GM15510 (cell line): Measurements from ENCODE around the gene LIN7A.

ENCODE experiments used
- POLR2A ChIP-seq: IDR thresholded peaks from 3 replicates; pipeline ENCODE4 v1.6.1; 2011; ENCODE audit warnings: borderline replicate concordance; ENCODE audit not compliant: insufficient read length; ENCODE audit errors: extremely low read depth

Gene LIN7A

GRCh38 chr12:80815351-80815750 lies 122.4 kb downstream of the LIN7A start:
- TF ChIP-seq POLR2A: no peak

DNA sequence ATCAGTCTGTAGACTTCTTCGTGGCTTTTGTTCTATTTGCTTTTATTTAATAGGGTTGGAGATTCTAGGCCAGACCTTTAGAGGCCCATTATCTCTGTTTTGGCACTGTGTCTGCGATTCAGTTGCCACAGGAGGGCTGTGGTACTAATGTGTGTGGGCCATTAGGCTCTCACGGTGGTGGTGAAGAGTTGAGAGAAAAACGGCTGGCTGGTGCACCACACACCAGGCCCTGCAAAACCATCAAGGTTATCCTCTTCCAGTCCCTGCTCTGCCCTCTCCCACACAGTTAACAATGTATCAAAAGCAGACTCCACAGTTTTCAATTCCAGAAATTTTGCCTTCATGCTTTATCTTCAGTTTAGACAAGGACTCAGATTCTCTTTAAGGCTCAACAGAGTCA lies 123.3 kb downstream of the LIN7A start:
- no peak for TF ChIP-seq POLR2A

- TF ChIP-seq POLR2A: no peak
These were observed 123.9 kb downstream of the LIN7A start for GRCh38 chr12:80813820-80814219.

DNA sequence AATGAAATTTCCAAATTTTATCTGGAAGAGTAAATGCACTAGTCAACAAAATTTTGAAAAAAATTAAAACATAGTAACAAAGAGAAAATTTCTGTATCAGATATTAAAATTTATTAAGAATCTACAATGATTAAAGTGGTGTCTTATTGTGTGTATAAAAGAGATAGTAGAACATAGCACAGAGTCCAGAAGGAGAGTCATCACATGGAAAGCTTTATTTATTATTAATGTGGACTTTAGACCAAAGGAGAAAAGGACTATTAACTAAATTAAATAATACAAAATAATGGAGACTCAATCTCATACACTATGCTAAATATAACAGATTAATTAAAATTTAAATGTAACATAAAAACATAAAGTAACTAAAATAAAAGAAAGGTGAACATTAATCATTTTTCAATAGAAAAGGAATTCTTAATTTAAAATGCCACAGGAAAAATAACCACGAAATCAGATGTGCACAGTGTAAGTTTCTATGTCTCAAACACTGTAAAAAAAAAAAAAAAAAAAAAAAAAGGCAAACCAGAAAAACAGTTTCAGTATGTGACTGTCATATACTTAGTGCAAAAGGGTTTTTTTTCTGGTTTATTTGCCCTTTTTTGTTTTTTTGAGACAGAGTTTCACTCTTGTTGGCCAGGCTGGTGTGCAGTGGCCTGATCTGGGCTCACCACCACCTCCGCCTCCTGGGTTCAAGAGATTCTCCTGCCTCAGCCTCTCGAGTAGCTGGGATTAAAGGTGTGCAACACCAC lies 125.6 kb downstream of the LIN7A start:
- no peak for TF ChIP-seq POLR2A

GRCh38 chr12:80810874-80811273 lies 126.9 kb downstream of the LIN7A start:
- TF ChIP-seq POLR2A: no peak

GRCh38 chr12:80807640-80808288 lies 130.0 kb downstream of the LIN7A start:
- no peak for TF ChIP-seq POLR2A

DNA sequence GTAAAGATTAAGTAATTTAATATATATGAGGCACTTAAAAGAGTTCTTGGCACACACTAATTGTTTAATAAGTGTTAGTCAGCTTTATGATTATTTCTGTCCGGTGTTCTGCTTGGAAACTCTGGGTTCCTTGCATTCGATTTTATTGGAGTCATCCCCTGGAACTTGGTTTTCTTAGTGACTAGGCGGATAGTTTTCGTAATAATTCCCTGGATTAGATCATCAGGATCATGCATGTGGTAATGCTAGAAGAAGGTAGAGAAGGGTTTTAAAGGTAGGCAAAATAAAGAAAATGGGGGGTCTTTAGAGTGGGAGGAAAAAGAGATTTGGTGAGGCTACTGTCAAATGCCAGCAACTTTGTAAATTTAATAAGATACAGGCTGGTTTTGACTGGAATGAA lies 132.6 kb downstream of the LIN7A start:
- TF ChIP-seq POLR2A: no peak

DNA sequence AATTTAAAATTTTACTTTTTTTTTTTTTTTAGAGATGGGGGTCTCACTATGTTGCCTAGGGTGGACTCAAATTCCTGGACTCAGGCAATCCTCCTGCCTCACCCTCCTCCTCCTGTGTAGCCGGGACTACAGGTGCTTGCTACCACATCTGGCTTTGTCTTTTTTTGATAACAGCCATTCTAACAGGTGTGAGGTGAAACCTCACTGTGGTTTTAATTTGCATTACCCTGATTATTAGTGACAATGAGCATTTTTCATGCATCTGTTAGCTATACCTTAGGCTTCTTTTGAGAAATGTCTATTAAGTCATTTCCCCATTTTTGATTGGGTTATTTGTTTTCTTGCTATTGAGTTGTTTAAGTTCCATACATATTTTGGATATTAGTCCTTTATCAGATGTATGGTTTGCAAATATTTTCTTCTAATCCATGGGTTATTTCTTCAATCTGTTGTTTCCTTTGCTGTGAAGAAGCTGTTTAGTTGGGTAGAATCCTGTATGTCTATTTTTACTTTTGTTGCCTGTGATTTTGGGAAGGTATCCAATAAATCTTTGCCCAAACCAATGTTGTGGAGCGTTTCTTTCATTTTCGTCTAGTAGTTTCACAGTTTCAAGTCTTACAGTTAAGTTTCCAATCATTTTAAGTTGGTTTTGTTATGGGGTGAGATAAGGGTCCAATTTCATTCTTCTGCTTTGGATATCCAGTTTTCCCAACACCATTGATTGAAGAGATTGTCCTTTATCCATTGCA lies 134.9 kb downstream of the LIN7A start:
- no peak for TF ChIP-seq POLR2A

DNA sequence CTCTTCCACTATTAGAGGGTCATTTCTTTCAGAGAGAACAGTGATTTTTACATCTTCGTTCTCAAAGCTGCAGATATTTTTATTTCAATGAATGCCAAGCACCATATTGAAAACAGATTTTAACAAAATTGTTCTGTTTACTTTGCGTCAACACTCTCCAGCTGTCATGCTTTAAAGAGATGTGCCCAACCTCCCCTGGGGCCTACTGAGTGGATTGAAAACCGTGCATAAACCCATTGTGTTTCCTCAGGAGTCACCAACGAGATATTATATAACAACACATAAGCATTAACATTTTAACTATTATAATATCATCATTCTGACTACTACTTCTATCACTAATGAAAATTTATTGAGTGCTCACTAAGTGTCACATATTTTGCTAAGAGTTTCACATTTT lies 139.5 kb downstream of the LIN7A start:
- no peak for TF ChIP-seq POLR2A

- no peak for TF ChIP-seq POLR2A
These were observed 143.2 kb downstream of the LIN7A start for GRCh38 chr12:80794551-80794950.

DNA sequence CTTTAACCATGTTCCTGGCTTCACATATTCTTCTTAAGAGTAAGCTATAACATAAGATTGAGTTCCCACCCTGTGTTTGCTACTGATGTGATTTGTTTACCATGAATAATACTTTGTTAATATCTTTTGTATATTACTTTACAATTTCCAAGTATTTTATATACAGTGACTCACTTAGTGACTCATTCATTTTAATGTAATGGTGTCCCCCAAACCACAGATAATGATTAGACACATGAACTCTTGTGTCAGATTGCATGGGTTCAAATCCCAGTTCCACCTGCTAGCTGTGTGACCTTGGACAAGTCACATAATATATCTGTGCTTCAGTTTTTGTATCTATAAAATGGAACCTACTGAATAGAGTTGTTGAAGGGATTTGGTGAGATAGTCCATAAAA lies 144.9 kb downstream of the LIN7A start:
- no peak for TF ChIP-seq POLR2A

GRCh38 chr12:80791863-80792262 lies 145.9 kb downstream of the LIN7A start:
- TF ChIP-seq POLR2A: no peak

DNA sequence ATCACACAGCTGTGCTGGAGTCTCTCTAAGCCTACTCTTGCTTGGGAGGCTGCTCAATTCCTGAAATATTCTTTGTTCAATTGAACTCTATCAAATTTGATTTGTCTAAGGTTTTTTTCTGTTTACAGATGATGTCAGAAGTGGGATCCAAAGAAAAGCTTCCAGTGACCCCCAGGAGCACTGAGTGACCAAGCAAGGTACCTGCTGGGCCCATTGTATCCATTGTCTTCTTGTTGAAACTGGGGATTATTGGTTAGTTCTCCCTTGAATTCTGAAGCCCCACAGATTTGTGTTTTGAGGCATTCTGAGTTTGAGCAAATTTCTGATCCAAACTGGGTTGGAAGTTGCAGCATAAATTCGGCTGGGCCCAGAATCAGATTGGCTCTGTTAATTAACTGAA lies 156.4 kb downstream of the LIN7A start:
- no peak for TF ChIP-seq POLR2A

DNA sequence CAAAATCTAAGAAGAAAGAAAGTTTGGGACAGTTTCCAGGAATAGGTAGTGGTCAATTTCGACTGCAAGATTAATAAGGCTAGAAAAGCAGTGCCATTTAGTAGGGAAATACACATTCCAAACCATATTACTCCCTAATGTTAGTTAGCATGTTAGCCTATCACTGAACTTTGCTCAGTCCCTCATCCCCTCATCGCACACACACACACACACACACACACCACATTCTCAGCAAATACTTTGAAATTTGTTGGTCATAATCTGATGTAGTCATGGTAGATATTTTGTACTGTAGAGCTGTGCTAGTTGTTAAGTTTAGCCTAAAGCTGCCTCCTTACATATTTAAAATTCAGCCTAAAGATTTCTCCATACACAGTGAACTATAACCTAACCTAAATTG lies 157.0 kb downstream of the LIN7A start:
- TF ChIP-seq POLR2A: no peak

- no peak for TF ChIP-seq POLR2A
These were observed 159.7 kb downstream of the LIN7A start for GRCh38 chr12:80778005-80778541.

- no peak for TF ChIP-seq POLR2A
These were observed 160.1 kb downstream of the LIN7A start for GRCh38 chr12:80777587-80777986.

GRCh38 chr12:80776706-80777105 lies 161.0 kb downstream of the LIN7A start:
- no peak for TF ChIP-seq POLR2A

DNA sequence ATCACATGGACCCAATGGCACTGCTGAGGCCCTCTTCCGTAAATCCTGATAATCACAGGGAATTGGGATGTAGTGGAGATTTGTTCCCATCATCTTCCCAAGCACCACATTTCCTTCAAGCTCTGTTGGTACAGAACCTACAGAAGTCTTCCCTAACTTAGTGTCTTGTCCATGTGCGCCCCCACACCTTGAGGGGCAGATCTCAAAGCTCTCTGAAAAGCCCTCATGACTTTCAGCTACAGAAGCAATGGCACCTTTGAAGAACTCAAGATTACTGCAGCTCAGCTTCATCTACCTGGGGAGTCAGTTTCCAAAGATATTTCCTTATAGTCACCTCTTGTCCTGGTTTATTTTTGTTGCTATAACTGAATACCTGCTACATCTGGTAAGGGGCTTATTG lies 166.8 kb downstream of the LIN7A start:
- TF ChIP-seq POLR2A: no peak
